HCT116 (cell line): ENCODE results near the gene CACNA2D3.

ENCODE experiments used
- ELF1 ChIP-seq: IDR thresholded peaks from 2 replicates; pipeline ENCODE4 v1.6.1; 2012; ENCODE audit warnings: low read depth, borderline replicate concordance
- EZH2 ChIP-seq: fragments of 200-600 bp; sonication (generic); IDR thresholded peaks from 2 replicates; pipeline ENCODE4 v1.6.1; 2017; ENCODE audit warnings: antibody characterized with exemption, mixed run types
- EZH2phosphoT487 ChIP-seq: fragments of 200-600 bp; IDR thresholded peaks from 2 replicates; pipeline ENCODE4 v1.6.1; 2018; ENCODE audit warnings: antibody characterized with exemption, borderline replicate concordance
- JUND ChIP-seq: IDR thresholded peaks from 2 replicates; pipeline ENCODE4 v1.6.1; 2012
- POLR2A ChIP-seq: IDR thresholded peaks from 2 replicates; pipeline ENCODE4 v1.7.0; 2011; ENCODE audit warnings: borderline replicate concordance; ENCODE audit not compliant: insufficient read depth, insufficient read length; ENCODE audit errors: extremely low read depth
- POLR2AphosphoS5 ChIP-seq: IDR thresholded peaks from 2 replicates; pipeline ENCODE4 v1.6.1; 2011; ENCODE audit warnings: mild to moderate bottlenecking, low read depth, low read length, moderate library complexity
- RAD21 ChIP-seq: IDR thresholded peaks from 2 replicates; pipeline ENCODE4 v1.6.1; 2012; ENCODE audit warnings: low read depth, mild to moderate bottlenecking
- YY1 ChIP-seq: IDR thresholded peaks from 2 replicates; pipeline ENCODE4 v1.6.1; 2011; ENCODE audit warnings: low read length, low read depth, moderate library complexity, mild to moderate bottlenecking; ENCODE audit not compliant: insufficient replicate concordance; ENCODE audit errors: extremely low read depth
- ZNF274 ChIP-seq: fragments of 200-500 bp; sonication (Bioruptor generic); IDR thresholded peaks from 2 replicates; pipeline ENCODE4 v1.6.1; 2014; ENCODE audit warnings: mild to moderate bottlenecking, low read depth, low read length, inconsistent platforms
- TF ChIP-seq, protein P1 (sequence below): IDR thresholded peaks from 2 replicates; pipeline ENCODE4 v1.6.1; 2012
- TF ChIP-seq, protein P2 (sequence below): IDR thresholded peaks from 2 replicates; pipeline ENCODE4 v1.6.1; 2011; ENCODE audit warnings: mild to moderate bottlenecking, low read length, moderate library complexity; ENCODE audit not compliant: insufficient replicate concordance; ENCODE audit errors: extremely low read depth
- TF ChIP-seq, protein P3 (sequence below): IDR thresholded peaks from 2 replicates; pipeline ENCODE4 v1.6.1; 2012; ENCODE audit warnings: low read depth
- TF ChIP-seq, protein P4 (sequence below), 3 experiments: fragments of 200-600 bp in 1 of 3; sonication (generic) in 1 of 3; IDR thresholded peaks in 2 of 3; conservative IDR thresholded peaks in 1 of 3; 2 replicates each; pipeline ENCODE4 v1.5.1; 2012 to 2017; ENCODE audit warnings: low read depth in 2 of 3, low read length in 2 of 3, antibody characterized with exemption in 1 of 3, borderline replicate concordance in 1 of 3, control low read depth in 1 of 3, mild to moderate bottlenecking in 1 of 3, mixed read lengths in 1 of 3, mixed run types in 1 of 3, moderate library complexity in 1 of 3; ENCODE audit not compliant: insufficient read depth in 1 of 3

DNA sequence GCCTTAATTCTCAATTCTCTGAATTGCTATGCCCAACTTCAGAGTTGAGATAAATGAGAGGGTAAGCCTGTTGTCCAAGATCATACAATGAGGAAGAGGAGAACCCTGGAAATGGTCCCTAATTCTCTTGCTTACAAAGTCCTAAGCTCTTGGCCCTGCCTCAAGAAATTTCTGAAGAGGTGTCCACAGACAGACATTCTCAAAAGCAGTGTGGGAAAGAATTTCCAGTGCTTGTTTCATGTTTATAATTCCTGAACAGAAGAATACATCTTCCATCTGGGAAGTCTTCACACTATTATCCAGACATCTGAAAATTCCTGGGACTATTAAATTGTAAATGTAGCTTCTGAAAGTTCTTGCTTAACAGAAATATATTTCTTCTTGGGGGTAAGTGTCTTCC, 972.3 kb downstream of the CACNA2D3 start:
- TF ChIP-seq EZH2phosphoT487 (no peak), POLR2A (no peak), EZH2 (no peak), ZNF274 (no peak), POLR2AphosphoS5 (no peak), RAD21 (no peak), YY1 (no peak), JUND (no peak), ELF1 (no peak)
- TF ChIP-seq, protein P1, sequence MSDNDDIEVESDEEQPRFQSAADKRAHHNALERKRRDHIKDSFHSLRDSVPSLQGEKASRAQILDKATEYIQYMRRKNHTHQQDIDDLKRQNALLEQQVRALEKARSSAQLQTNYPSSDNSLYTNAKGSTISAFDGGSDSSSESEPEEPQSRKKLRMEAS = no peak
- TF ChIP-seq, protein P2, sequence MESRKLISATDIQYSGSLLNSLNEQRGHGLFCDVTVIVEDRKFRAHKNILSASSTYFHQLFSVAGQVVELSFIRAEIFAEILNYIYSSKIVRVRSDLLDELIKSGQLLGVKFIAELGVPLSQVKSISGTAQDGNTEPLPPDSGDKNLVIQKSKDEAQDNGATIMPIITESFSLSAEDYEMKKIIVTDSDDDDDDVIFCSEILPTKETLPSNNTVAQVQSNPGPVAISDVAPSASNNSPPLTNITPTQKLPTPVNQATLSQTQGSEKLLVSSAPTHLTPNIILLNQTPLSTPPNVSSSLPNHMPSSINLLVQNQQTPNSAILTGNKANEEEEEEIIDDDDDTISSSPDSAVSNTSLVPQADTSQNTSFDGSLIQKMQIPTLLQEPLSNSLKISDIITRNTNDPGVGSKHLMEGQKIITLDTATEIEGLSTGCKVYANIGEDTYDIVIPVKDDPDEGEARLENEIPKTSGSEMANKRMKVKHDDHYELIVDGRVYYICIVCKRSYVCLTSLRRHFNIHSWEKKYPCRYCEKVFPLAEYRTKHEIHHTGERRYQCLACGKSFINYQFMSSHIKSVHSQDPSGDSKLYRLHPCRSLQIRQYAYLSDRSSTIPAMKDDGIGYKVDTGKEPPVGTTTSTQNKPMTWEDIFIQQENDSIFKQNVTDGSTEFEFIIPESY = no peak
- TF ChIP-seq, protein P3, sequence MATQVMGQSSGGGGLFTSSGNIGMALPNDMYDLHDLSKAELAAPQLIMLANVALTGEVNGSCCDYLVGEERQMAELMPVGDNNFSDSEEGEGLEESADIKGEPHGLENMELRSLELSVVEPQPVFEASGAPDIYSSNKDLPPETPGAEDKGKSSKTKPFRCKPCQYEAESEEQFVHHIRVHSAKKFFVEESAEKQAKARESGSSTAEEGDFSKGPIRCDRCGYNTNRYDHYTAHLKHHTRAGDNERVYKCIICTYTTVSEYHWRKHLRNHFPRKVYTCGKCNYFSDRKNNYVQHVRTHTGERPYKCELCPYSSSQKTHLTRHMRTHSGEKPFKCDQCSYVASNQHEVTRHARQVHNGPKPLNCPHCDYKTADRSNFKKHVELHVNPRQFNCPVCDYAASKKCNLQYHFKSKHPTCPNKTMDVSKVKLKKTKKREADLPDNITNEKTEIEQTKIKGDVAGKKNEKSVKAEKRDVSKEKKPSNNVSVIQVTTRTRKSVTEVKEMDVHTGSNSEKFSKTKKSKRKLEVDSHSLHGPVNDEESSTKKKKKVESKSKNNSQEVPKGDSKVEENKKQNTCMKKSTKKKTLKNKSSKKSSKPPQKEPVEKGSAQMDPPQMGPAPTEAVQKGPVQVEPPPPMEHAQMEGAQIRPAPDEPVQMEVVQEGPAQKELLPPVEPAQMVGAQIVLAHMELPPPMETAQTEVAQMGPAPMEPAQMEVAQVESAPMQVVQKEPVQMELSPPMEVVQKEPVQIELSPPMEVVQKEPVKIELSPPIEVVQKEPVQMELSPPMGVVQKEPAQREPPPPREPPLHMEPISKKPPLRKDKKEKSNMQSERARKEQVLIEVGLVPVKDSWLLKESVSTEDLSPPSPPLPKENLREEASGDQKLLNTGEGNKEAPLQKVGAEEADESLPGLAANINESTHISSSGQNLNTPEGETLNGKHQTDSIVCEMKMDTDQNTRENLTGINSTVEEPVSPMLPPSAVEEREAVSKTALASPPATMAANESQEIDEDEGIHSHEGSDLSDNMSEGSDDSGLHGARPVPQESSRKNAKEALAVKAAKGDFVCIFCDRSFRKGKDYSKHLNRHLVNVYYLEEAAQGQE = no peak
- TF ChIP-seq, protein P4, sequence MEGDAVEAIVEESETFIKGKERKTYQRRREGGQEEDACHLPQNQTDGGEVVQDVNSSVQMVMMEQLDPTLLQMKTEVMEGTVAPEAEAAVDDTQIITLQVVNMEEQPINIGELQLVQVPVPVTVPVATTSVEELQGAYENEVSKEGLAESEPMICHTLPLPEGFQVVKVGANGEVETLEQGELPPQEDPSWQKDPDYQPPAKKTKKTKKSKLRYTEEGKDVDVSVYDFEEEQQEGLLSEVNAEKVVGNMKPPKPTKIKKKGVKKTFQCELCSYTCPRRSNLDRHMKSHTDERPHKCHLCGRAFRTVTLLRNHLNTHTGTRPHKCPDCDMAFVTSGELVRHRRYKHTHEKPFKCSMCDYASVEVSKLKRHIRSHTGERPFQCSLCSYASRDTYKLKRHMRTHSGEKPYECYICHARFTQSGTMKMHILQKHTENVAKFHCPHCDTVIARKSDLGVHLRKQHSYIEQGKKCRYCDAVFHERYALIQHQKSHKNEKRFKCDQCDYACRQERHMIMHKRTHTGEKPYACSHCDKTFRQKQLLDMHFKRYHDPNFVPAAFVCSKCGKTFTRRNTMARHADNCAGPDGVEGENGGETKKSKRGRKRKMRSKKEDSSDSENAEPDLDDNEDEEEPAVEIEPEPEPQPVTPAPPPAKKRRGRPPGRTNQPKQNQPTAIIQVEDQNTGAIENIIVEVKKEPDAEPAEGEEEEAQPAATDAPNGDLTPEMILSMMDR (IDR thresholded peaks at IDR 0.05 in 2 of 3, conservative IDR thresholded peaks at IDR 0.05 in 1 of 3; ENCODE audit: borderline replicate concordance in 1 of 3, insufficient read depth in 1 of 3, low read depth in 2 of 3, low read length in 2 of 3) = no peak
